Measurements from ENCODE around the gene ZFAND3. TPM values are rescaled to one million over a fixed set of nuclear protein-coding genes. Genes with fewer than 3 reads are reported as not detected.

The ZFAND3 gene
- polyA plus RNA-seq, 1 of the 3 experiments (the other 2 are of a cell fraction) = 16.7 TPM

DNA sequence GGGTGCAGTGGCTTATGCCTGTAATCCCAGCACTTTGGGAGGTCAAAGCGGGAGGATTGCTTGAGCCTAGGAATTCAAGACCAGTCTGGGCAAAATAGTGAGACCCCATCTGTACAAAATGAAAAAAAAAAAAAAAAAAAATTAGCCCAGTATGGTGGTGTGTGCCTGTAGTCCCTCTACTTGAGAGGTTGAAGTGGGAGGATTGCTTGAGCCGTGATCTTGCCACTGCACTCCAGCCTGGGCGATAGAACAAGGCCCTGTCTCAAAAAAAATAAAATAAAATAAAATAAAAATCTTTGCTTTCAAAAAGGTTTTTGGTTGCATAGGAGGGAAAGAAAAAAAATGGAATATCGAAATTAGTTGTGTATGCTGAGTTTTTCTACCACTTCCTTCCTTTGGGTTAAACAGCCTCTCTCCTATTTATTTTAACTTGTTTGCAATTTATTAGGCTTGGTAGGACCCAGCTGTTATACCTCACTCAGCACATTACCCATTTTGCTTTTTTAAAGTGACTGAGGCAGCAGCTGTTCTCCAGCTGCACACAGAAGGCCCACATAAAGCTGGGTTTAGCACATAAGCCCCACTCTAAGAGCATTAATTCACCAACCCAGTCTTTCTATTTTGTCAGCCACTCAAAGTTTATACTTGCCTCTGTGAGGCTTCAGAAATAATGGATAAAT is 152.3 kb downstream of the ZFAND3 start:
- no peak overlapping the region for H3K9ac ChIP-seq
- H4K20me1 ChIP-seq (ENCODE audit: insufficient read depth) = peaks cover 65% of the 10 kb centered on the region
- no peak for DNase-seq
- peaks cover 4 to 17% of the 10 kb centered on the region in 2 experiments for H3K36me3 ChIP-seq (replicated peaks in 1 of 2; ENCODE audit: control insufficient read depth in 1 of 2, insufficient read depth in 2 of 2, low read length in 1 of 2)
- peaks cover 8% of the 10 kb centered on the region for H3F3A ChIP-seq (replicated peaks; ENCODE audit: insufficient read depth)
- no peak overlapping the region for H3K27ac ChIP-seq (ENCODE audit: low read depth in 2 of 2, low read length in 1 of 2)
- POLR2A ChIA-PET = no interaction called here
- H3K79me2 ChIP-seq (ENCODE audit: insufficient read depth) = peaks cover 99% of the 10 kb centered on the region
- WGBS (ENCODE audit: low lambda C conversion rate) = 95% methylated on average over 4 of the region's 4 CpGs
- no peaks in the 10 kb centered on the region; a peak in 1 of 4 replicates for H3K4me1 ChIP-seq (ENCODE audit: control insufficient read depth in 1 of 2, insufficient read depth in 2 of 2, low read depth in 1 of 2, low read length in 1 of 2)
- H3K27me3 ChIP-seq (ENCODE audit: insufficient read depth) = no peaks in the 10 kb centered on the region
- no peak overlapping the region for H2AFZ ChIP-seq (ENCODE audit: low read depth)
- no peak overlapping the region for H3K4me3 ChIP-seq (ENCODE audit: low read depth in 2 of 2, low read length in 1 of 2)
- CTCF ChIA-PET = interaction anchor here (0.6 kb wide), 1 partner anchor 9 kb away, joined by 3 read pairs; no protein-coding TSS in a partner anchor
- H3K4me2 ChIP-seq = no peak overlapping the region
- no peaks in the 10 kb centered on the region for H3K9me2 ChIP-seq
- H3K9me3 ChIP-seq = peaks cover 6% of the 10 kb centered on the region; the same call in 1 of the 2 replicates
- TF ChIP-seq NRF1 (IDR thresholded peaks at IDR 0.05; ENCODE audit: low read depth, low read length) (no peak), RAD21 (IDR thresholded peaks at IDR 0.05; ENCODE audit: low read length) (no peak), SMC3 (IDR thresholded peaks at IDR 0.05; ENCODE audit: low read depth, low read length) (no peak), GABPA (IDR thresholded peaks at IDR 0.05; ENCODE audit: low read depth) (no peak), FOSL2 (IDR thresholded peaks at IDR 0.05; ENCODE audit: borderline replicate concordance, low read depth) (no peak), NFIC (IDR thresholded peaks at IDR 0.05; ENCODE audit: borderline replicate concordance) (no peak), FOXM1 (IDR thresholded peaks at IDR 0.05; ENCODE audit: low read depth) (no peak), CHD2 (IDR thresholded peaks at IDR 0.05; ENCODE audit: low read length, partially characterized antibody) (no peak), POLR2AphosphoS5 (IDR thresholded peaks at IDR 0.05; ENCODE audit: low read depth, low read length) (no peak), TAF1 (IDR thresholded peaks at IDR 0.05; ENCODE audit: borderline replicate concordance, low read depth, low read length) (no peak), TEAD4 (IDR thresholded peaks at IDR 0.05; ENCODE audit: borderline replicate concordance, insufficient read depth) (no peak), TCF12 (IDR thresholded peaks at IDR 0.05) (no peak), MXI1 (IDR thresholded peaks at IDR 0.05; ENCODE audit: low read depth, low read length) (no peak), MEF2A (IDR thresholded peaks at IDR 0.05; ENCODE audit: borderline replicate concordance, low read depth) (no peak), EZH2phosphoT487 (IDR thresholded peaks at IDR 0.05; ENCODE audit: borderline replicate concordance, low read depth) (no peak)
- TF ChIP-seq, protein P1, sequence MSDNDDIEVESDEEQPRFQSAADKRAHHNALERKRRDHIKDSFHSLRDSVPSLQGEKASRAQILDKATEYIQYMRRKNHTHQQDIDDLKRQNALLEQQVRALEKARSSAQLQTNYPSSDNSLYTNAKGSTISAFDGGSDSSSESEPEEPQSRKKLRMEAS (IDR thresholded peaks at IDR 0.05; ENCODE audit: low read depth) = no peak
- TF ChIP-seq, protein P2, sequence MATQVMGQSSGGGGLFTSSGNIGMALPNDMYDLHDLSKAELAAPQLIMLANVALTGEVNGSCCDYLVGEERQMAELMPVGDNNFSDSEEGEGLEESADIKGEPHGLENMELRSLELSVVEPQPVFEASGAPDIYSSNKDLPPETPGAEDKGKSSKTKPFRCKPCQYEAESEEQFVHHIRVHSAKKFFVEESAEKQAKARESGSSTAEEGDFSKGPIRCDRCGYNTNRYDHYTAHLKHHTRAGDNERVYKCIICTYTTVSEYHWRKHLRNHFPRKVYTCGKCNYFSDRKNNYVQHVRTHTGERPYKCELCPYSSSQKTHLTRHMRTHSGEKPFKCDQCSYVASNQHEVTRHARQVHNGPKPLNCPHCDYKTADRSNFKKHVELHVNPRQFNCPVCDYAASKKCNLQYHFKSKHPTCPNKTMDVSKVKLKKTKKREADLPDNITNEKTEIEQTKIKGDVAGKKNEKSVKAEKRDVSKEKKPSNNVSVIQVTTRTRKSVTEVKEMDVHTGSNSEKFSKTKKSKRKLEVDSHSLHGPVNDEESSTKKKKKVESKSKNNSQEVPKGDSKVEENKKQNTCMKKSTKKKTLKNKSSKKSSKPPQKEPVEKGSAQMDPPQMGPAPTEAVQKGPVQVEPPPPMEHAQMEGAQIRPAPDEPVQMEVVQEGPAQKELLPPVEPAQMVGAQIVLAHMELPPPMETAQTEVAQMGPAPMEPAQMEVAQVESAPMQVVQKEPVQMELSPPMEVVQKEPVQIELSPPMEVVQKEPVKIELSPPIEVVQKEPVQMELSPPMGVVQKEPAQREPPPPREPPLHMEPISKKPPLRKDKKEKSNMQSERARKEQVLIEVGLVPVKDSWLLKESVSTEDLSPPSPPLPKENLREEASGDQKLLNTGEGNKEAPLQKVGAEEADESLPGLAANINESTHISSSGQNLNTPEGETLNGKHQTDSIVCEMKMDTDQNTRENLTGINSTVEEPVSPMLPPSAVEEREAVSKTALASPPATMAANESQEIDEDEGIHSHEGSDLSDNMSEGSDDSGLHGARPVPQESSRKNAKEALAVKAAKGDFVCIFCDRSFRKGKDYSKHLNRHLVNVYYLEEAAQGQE (IDR thresholded peaks at IDR 0.05; ENCODE audit: low read depth, low read length) = no peak
- TF ChIP-seq, protein P3, sequence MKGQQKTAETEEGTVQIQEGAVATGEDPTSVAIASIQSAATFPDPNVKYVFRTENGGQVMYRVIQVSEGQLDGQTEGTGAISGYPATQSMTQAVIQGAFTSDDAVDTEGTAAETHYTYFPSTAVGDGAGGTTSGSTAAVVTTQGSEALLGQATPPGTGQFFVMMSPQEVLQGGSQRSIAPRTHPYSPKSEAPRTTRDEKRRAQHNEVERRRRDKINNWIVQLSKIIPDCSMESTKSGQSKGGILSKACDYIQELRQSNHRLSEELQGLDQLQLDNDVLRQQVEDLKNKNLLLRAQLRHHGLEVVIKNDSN (IDR thresholded peaks at IDR 0.05; ENCODE audit: borderline replicate concordance, low read depth) = no peak
- TF ChIP-seq, protein P4, sequence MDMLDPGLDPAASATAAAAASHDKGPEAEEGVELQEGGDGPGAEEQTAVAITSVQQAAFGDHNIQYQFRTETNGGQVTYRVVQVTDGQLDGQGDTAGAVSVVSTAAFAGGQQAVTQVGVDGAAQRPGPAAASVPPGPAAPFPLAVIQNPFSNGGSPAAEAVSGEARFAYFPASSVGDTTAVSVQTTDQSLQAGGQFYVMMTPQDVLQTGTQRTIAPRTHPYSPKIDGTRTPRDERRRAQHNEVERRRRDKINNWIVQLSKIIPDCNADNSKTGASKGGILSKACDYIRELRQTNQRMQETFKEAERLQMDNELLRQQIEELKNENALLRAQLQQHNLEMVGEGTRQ (IDR thresholded peaks at IDR 0.05; ENCODE audit: borderline replicate concordance, low read depth, low read length) = no peak
- TF ChIP-seq, protein P5, sequence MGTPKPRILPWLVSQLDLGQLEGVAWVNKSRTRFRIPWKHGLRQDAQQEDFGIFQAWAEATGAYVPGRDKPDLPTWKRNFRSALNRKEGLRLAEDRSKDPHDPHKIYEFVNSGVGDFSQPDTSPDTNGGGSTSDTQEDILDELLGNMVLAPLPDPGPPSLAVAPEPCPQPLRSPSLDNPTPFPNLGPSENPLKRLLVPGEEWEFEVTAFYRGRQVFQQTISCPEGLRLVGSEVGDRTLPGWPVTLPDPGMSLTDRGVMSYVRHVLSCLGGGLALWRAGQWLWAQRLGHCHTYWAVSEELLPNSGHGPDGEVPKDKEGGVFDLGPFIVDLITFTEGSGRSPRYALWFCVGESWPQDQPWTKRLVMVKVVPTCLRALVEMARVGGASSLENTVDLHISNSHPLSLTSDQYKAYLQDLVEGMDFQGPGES (IDR thresholded peaks at IDR 0.05; ENCODE audit: low read depth, low read length) = no peak

All from SK-N-SH (cell line).